Erythroblast (primary cell): ENCODE measurements around the gene OSER1.
A peak's percentile ranks its signal among the peaks of the same experiment; 100 is the strongest.
"Not testable (repeated sequence)": the region's sequence is repeated elsewhere in the genome, so short reads cannot be mapped to it uniquely, and the experiment has no call there.

Experiments used
- DNase-seq, 2 experiments: peaks; one replicate each; lab custom pipeline; 2025; lab: John Stamatoyannopoulos, UW
- GATA1 ChIP-seq: IDR thresholded peaks from 2 replicates; pipeline ENCODE4 v1.6.1; 2011; ENCODE audit warnings: low read depth, mild to moderate bottlenecking, control low read depth, low read length, moderate library complexity
- POLR2A ChIP-seq: IDR thresholded peaks from 2 replicates; pipeline ENCODE4 v1.6.1; 2011; ENCODE audit warnings: mild to moderate bottlenecking, low read length

Gene OSER1

GRCh38 chr20:44210406-44211176 lies at the start of gene OSER1:
OSER1 (minus strand) TSS chr20:44210771; CDS start chr20:44206957, 3,814 bp downstream.
- TF ChIP-seq GATA1 = no peak
- TF ChIP-seq POLR2A = peak; percentile 94

DNA sequence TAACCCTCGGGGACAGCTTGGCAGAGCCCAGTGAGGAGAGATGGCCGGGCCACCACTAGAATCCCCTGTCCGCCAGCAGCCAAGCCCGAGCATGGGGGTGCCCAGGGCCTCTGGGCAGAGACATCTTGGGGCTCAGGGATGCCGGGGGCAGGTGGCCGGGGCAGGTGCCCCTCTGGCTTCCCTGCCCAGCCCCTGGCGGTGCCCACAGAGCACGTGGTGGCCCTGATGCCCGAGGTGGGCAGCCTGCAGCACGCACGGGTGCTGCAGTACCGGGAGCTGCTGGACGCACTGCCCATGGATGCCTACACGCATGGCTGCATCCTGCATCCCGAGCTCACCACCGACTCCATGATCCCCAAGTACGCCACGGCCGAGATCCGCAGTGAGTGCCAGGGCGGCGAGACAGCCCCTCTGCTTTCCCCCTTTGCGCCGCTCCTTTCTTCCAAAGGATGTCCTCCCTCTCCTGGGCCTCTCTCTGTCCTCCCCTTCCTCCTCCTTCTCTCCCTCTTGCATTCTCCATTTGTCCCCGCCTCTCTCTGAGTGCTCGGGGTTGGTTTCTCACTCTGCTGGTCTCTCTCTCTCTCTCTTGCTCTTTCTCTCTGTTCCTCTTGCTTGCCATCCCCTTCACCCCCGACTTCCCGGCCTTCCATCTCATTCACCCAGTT lies 47.8 kb upstream of the OSER1 start:
- DNase-seq = no peak
- TF ChIP-seq GATA1 (no peak), POLR2A (no peak)

More at GRCh38 chr20:44210406-44211176, at the start of gene OSER1:
- peak; percentile 98 to 99 for DNase-seq

GRCh38 chr20:44256961-44257360 lies 46.4 kb upstream of the OSER1 start:
- no peak for DNase-seq
- TF ChIP-seq POLR2A (no peak), GATA1 (no peak)

DNA sequence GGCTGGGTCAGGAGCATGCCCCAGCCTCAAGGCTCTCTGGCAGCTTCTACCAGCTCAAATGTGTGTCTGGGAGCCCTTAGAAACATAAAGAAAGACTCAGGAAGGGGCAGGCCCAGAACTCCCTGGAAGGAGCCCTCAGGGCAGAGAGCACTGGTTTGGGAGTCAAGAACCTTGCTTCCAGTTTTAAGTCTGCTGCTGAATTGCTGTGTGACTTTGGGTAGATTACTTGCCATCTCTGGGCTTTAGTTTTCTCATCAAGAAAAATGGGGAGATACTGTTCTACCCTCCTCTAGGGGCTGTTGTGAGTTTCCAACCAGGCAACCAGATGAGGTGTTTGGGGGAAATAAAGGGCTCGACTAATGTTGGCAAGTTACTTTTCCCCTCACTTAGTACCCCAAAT lies 45.4 kb upstream of the OSER1 start:
- DNase-seq = no peak
- TF ChIP-seq GATA1 (no peak), POLR2A (no peak)

DNA sequence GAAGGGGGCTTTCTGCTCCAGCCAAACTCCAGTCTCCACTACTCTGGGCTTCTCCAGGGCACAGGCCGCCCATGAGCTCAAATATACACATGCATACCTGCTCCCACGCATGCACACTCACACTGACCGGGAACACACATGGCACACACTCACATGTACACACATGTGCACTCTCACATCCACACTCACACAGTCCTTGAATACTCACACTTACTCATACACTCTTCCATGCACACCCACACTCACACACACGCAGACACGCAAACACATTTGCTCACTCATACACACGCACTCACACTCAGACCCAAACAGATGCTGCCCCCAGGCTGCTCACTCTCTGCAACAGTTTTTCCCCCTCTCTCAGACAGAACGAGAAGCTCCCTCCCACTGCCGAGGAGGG lies 43.5 kb upstream of the OSER1 start:
- TF ChIP-seq GATA1 (no peak), POLR2A (no peak)

GRCh38 chr20:44253528-44253927 lies 43.0 kb upstream of the OSER1 start:
- DNase-seq = peak; percentile 11 to 21
- TF ChIP-seq POLR2A (no peak), GATA1 (no peak)

More for the DNA sequence above, 43.5 kb upstream of the OSER1 start:
- DNase-seq = no peak

GRCh38 chr20:44251284-44251683 lies 40.7 kb upstream of the OSER1 start:
- DNase-seq = no peak

DNA sequence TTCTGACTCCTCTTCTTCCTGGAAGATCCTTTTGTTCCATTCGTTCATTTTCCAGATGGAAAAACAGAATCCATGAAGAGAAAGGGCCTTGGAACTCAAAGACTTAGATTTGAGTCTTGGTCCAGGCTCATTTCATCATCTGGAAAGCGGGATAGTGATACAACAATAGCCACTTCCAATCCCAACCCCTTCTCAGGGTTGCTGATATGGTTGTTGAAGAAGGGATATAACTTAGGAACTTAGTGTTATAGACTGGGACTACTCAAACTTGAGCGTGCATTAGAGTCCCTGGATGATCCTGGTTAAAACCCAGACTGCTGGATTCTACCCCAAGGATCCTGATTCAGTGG lies 37.8 kb upstream of the OSER1 start:
- no peak for DNase-seq
- TF ChIP-seq POLR2A = no peak
- no peak for TF ChIP-seq GATA1

More at GRCh38 chr20:44251284-44251683, 40.7 kb upstream of the OSER1 start:
- TF ChIP-seq GATA1 (no peak), POLR2A (no peak)

- DNase-seq = peak; percentile 58 to 68
- TF ChIP-seq GATA1 (no peak), POLR2A (no peak)
These were observed 37.2 kb upstream of the OSER1 start for GRCh38 chr20:44247586-44248409.

DNA sequence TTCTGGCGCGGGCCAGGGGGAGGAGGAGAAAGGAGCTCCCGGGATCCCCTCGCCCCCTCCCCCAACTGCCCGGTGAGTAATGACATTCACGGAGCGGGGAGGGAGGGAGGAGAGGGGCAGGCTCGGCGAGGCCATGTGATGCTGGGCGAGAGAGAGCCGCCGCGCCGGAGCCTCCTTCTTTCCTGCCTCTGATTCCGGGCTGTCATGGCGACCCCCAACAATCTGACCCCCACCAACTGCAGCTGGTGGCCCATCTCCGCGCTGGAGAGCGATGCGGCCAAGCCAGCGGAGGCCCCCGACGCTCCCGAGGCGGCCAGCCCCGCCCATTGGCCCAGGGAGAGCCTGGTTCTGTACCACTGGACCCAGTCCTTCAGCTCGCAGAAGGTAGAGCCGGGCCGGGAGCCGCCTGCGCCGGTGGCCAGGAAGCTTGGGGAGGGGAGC lies 36.6 kb upstream of the OSER1 start, which contains the start of gene GDAP1L1:
GDAP1L1 (plus strand) TSS at position 178 of the 441 bp plus-strand sequence; CDS start at position 205, 27 bp downstream.
- TF ChIP-seq GATA1 = no peak
- no peak for DNase-seq

DNA sequence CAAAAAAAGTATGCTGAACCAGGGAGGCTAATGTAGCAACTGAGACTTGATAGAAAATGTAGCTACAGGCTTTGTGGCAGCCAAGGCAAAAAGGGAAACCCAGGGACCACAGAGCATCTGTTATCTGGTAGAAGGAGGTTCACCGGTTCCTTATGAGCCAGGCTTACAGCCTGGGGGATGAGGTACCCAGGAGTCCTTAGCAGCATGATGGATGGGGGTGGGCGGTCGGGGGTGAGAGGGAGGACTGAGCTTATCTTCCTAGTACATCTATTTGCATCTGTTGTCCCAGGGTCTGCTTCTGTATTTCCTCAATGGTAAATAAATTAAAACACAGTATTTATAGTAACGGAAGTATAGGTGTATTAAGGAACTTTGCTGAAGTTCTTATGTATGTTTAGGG lies 35.4 kb upstream of the OSER1 start:
- TF ChIP-seq POLR2A (no peak), GATA1 (no peak)
- no peak for DNase-seq

DNA sequence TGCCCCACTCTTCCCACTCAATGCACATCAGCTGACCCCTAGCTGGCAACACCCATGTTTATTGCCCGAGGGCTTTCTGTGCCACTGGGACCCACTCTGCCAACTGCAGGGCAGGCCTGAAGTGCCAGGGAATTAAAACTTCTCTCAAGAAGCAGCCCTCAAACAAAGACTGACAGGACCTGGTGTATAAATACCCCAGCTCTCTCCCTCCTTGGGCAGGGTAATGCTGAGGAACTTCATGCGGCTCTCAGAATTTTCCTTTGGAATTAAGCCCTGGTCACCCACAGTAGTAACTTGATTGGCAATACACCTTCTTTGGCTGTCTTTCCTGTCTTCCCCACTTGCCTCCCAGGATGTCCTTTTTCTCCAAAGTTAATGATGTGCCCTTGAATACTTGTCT lies 31.2 kb upstream of the OSER1 start:
- no peak for TF ChIP-seq GATA1
- no peak for TF ChIP-seq POLR2A
- no peak for DNase-seq

DNA sequence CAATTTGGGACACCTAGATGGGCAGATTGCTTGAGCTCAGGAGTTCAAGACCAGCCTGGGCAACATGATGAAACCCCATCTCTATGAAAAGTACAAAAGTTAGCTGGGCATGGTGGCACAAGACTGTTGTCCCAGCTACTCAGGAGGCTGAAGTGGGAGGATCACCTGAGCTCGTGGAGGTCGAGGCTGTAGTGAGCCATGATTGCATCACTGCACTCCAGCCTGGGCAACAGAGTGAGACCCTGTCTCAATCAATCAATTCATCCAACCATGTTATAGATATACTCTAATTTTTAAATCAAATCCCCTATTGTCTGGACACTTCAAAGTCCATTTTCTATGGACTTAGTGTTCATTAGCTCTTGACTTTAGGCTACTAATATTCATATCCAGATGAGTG lies 26.3 kb upstream of the OSER1 start:
- DNase-seq = not testable (repeated sequence)

- TF ChIP-seq POLR2A (no peak), GATA1 (no peak)
- no peak for DNase-seq
These were observed 25.1 kb upstream of the OSER1 start for GRCh38 chr20:44235702-44236101.
